AG04449 (cell line): ENCODE data around the gene CENPX.

Source experiments
- CTCF ChIA-PET: fragments of 350-600 bp; formaldehyde crosslinking; extraction: SDS; loops from one replicate; lab custom pipeline; 2021; ENCODE audit warnings: antibody characterized with exemption; lab: Yijun Ruan, JAX
- POLR2A ChIA-PET: fragments of 400-600, 350-600 bp; formaldehyde crosslinking; extraction: SDS; loops from one replicate; lab custom pipeline; 2020; ENCODE audit warnings: antibody characterized with exemption, inconsistent platforms; lab: Yijun Ruan, JAX
- DNase-seq: peaks from one replicate; pipeline ENCODE4 v3.0.0-alpha.2; 2010; ENCODE audit warnings: low read depth, low spot score
- H3K4me3 ChIP-seq: 2 replicates; pipeline ENCODE4 v1.5.1; 2011; ENCODE audit warnings: low read depth, mild to moderate bottlenecking, control low read depth, low read length
- CTCF ChIP-seq: IDR thresholded peaks from one replicate; pipeline ENCODE4 v1.5.1; 2011; ENCODE audit warnings: mild to moderate bottlenecking, moderate library complexity, low read length, control low read depth, inconsistent platforms; ENCODE audit not compliant: insufficient read depth; ENCODE audit errors: missing control alignments

The CENPX gene

GRCh38 chr17:82022310-82022980 is at the start of gene CENPX:
TSS of gene CENPX (minus strand) at chr17:82022878. CDS start at chr17:82022861, 17 bp downstream.
- POLR2A ChIA-PET = interaction anchor here (0.7 to 1.2 kb wide), 8 partner anchors 9 to 291 kb away, joined by 3 to 4 read pairs (median 3); partner anchors contain the start of genes DCXR, RAC3 and SLC16A3
- DNase-seq = no peak
- TF ChIP-seq CTCF = no peak
- CTCF ChIA-PET = interaction anchor here (1.0 to 10.7 kb wide), 18 partner anchors 7 to 132 kb away, joined by 3 to 290 read pairs (median 6); partner anchors contain the start of genes DCXR, NOTUM, PYCR1 and RAC3
- peak within 1 kb of the TSS; percentile 81 for H3K4me3 ChIP-seq

GRCh38 chr17:82070611-82071010 is 47.9 kb upstream of the CENPX start:
- no peak for TF ChIP-seq CTCF
- CTCF ChIA-PET = interaction anchor here (0.7 to 1.0 kb wide), 2 partner anchors 39 to 130 kb away, joined by 3 read pairs; no protein-coding TSS in a partner anchor
- POLR2A ChIA-PET = interaction anchor here (0.7 to 1.1 kb wide), 2 partner anchors 16 to 28 kb away, joined by 3 read pairs; partner anchors contain the start of gene FASN
- H3K4me3 ChIP-seq = no peak overlapping the region
- DNase-seq = no peak

GRCh38 chr17:82065638-82066303 is 43.1 kb upstream of the CENPX start, which contains the start of gene DUS1L:
TSS of gene DUS1L (minus strand) at chr17:82065804. CDS start at chr17:82065059, 745 bp downstream.
- no peak for DNase-seq
- ChIA-PET CTCF (interaction anchor here (1.1 to 2.2 kb wide), 4 partner anchors 10 to 34 kb away, joined by 3 to 7 read pairs (median 4); partner anchors contain the start of genes DCXR and RAC3), POLR2A (interaction anchor here (0.7 to 1.3 kb wide), 2 partner anchors 14 to 30 kb away, joined by 3 read pairs; no protein-coding TSS in a partner anchor)
- peak within 1 kb of the TSS; percentile 73 for H3K4me3 ChIP-seq
- no peak for TF ChIP-seq CTCF

- TF ChIP-seq CTCF = no peak
- CTCF ChIA-PET = interaction anchor here (1.1 to 3.9 kb wide), 3 partner anchors 11 to 106 kb away, joined by 4 to 12 read pairs (median 7); partner anchors contain the start of gene RAC3
- no peak for DNase-seq
- H3K4me3 ChIP-seq = peak overlapping the region; percentile 73
- POLR2A ChIA-PET = interaction anchor here (0.7 to 1.1 kb wide), 2 partner anchors 14 to 28 kb away, joined by 3 to 5 read pairs; partner anchors contain the start of gene DCXR
These were observed 42.5 kb upstream of the CENPX start for GRCh38 chr17:82065193-82065637.

GRCh38 chr17:82064433-82065192 is 41.9 kb upstream of the CENPX start:
- POLR2A ChIA-PET = interaction anchor here (0.7 to 1.2 kb wide), 3 partner anchors 11 to 27 kb away, joined by 3 to 5 read pairs (median 4); partner anchors contain the start of gene DCXR
- CTCF ChIA-PET = interaction anchor here (1.1 to 3.9 kb wide), 3 partner anchors 10 to 105 kb away, joined by 4 to 12 read pairs (median 7); partner anchors contain the start of gene RAC3
- H3K4me3 ChIP-seq = peak overlapping the region; percentile 73
- TF ChIP-seq CTCF = no peak
- DNase-seq = no peak
